ENCODE measurements around the gene ATP5PF.
"Not testable (repeated sequence)": the region's sequence is repeated elsewhere in the genome, so short reads cannot be mapped to it uniquely, and the experiment has no call there.

ATP5PF gene, protein sequence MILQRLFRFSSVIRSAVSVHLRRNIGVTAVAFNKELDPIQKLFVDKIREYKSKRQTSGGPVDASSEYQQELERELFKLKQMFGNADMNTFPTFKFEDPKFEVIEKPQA

DNA sequence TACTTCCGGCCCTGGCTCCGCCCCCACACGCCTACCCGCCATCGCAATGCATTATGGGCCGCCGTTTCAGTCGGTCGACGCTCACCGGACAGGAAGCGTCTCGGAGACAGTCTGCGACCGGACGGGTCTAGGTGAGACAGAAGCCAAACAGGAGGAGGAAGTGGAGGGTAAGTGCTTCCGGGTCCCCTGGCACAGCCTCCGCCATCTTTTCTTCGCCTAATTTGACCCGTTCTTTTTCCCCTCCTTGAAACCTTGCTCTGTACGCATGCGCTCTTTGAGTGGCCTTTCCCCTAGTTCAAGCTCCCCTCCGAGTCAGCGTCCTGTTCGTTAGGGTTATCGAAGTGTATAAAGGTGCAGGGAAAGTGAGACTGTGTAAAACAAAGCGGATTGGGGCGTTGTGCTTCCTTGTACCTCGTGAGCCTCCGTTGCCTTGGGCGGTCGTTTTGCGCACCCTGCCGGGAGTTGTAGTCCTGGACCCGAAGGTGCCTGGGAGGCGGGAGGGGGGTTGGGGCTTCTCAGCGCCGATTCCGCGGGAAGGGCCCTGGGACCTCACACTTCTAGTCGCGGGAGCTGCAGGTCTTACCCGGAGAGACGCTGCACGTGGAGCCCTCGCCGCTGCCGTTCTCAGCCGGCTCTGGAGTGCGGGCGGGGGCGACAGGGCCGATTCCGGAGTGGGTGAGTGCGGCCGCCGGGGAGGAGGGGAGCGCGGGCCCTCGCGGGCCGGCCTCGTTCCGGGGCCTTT lies at the start of gene ATP5PF, which contains the start of gene GABPA:
Gene ATP5PF, minus strand, starts transcription at position 1 of the 742 bp plus-strand sequence. CDS start 5,110 bp downstream, outside the sequence.
Gene GABPA, plus strand, starts transcription at position 69 of the 742 bp plus-strand sequence. CDS start 6,627 bp downstream, outside the sequence.
- DNase-seq, result peak; percentile 94 to 96

DNA sequence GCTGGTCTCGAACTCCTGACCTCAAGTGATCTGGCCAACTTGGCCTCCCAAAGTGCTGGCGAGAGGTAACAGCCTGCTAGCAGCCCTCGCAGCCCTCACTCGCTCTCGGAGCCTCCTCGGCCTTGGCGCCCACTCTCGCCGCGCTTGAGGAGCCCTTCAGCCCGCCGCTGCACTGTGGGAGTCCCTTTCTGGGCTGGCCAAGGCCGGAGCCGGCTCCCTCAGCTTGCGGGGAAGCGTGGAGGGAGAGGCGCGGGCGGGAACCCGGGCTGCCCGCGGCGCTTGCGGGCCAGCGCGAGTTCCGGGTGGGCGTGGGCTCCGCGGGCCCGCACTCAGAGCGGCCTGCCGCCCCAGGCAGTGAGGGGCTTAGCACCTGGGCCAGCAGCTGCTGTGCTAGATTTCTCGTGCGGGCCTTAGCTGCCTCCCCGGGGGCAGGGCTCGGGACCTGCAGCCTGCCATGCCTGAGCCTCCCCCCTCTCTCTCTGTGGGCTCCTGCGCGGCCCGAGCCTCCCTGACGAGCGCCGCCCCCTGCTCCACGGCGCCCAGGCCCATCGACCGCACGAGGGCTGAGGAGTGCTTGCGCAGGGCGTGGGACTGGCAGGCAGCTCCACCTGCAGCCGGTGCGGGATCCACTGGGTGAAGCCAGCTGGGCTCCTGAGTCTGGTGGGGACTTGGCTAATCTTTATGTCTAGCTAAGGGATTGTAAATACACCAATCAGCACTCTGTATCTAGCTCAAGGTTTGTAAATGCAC lies 43.6 kb upstream of the ATP5PF start:
- DNase-seq, result not testable (repeated sequence)

DNA sequence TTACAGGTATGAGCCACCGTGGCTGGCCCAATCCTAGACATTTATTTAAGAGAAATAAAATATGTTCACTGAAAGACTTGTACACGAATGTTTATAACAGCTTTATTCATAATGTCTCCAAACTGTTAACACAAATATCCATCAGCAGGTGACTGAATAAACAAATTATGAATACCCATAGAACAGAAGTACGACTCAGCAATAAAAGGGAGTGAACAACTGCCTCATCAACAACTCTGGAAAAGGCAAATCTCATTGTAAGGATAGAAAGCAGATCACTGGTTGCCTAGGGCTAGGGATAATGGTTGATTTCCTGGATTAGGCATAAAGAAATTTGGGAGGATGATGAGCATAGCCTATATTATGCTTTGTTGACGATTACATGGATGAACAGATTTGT lies 41.7 kb upstream of the ATP5PF start:
- DNase-seq, result no peak

DNA sequence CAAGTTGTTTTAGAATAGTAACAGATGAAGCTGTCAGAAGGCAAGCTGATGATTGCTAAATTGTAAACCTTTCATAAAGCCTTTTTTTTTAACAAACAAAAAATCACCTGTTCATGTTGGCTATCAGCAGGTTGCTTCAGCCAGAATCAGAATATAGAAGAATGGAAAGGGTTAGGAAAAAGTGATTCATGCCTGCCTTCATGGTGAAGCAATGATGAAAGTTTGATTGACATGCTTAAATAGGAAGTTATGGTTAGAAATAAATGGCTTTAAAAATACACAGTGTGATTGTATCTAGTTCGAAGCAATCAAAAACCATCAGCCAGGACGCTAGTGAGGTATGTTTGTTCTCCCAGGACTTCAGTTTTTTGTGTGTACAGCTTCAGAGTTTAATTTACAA lies 38.0 kb upstream of the ATP5PF start:
- no peak for DNase-seq

DNA sequence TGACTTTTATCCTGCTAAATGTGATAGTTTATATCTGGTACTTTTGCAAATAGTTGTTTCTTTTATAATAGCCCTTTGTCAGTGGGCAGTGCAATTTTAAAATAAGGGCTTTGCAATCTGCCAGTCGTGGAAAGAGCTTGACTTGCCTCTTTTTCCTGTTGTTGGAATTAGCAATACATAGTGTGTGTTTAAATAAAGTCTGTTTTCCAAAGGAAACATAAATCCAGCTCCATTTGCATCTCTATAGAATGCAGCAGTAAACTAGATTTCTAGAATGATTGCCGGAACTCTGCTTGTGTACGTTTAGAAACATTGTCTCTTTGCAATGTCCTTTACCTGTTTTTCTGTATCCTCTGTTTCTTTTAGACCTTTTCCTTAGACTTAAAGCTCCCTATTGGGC lies 33.2 kb upstream of the ATP5PF start:
- no peak for DNase-seq

DNA sequence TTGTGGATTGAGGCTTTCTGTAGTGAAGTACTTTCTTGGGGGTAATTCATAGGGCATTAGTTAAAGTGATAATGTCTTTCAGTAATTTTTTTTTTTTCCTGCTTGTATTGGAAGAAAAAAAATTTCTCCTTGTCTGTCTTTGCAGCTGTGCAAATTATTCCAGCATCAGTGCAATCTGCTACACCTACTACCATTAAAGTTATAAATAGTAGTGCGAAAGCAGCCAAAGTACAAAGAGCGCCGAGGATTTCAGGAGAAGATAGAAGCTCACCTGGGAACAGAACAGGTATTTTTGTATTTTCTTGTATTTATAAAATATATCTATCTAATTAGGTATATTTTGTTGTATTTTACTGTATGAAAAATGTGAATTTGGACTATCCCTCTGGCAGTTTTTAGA lies 29.4 kb upstream of the ATP5PF start:
- DNase-seq, result no peak

DNA sequence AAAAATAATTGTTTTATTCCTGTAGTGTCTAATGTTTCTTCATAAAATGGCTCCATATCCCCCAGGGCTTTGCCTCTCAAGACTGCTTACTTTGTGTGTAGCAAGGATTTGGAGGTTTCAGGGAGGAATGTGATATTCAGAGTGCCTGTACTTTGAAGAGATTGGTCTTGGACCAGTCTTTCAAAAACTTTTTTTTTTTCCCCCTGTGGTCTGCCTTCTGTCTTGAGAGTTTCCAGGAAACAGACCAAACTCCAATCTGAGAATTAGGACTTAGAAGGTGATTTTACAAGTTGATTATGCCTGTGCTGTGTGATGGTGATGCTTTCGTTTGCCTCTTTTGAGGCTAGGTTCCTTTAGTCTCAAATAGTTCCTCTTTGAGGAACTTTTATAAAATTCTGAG lies 26.0 kb upstream of the ATP5PF start:
- DNase-seq, result no peak

DNA sequence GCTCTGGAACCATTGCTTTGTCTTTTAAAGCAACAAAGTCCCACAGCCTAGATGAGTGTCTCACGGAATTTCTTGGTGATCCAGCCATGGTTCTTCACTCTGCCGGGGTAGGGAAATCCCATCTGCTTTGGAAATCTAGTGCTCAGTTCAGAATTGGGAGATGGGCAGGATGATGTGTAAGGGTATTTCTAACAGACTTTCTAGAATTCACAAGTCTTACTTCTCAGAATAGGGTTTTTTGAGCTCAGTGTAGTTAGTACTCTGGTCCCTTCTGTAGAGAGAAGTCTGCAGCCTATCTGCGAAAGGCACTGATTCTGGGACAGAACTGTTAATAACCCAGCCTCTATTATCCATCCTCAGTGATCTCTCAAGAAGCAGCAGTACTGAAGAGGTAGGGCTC lies 25.4 kb upstream of the ATP5PF start:
- DNase-seq, result no peak

DNA sequence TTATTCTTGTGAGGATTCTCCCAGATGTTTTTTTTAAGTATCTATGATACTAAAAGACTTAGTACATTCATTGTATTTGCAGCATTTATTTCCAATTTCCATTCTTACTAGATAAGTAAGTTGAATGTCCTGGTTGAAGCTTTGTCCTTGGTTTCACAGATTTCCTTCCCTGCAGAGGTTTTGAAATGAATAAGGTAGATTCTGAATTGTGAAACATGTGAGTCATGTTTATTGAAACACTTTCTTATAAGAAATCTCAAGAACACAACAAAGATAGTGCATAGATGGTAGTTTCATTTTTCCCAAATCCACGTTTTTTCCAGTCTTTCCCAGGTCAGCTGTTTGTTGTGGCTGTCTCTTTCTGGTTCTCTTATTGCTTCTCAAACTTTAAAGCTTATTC lies 24.9 kb upstream of the ATP5PF start:
- DNase-seq, result no peak

DNA sequence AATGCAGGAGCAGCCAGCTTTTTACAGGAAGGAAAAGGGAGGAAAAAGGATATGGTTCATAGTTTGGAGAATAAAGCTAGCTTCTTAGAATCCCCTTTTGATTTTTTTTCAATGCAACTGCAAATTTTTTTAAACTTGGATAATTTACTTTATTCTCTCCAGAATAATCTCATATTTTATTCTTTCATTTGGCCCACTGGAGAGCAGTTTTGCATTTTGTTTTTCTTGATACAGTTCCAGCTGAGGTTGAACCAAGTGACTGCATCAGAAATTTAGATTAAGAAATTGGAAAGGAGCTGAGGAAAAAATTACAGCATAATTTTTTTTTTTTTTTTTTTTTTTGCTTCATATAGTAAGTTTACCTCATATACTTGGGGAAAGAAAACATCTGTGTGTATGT lies 22.8 kb upstream of the ATP5PF start:
- no peak for DNase-seq

DNA sequence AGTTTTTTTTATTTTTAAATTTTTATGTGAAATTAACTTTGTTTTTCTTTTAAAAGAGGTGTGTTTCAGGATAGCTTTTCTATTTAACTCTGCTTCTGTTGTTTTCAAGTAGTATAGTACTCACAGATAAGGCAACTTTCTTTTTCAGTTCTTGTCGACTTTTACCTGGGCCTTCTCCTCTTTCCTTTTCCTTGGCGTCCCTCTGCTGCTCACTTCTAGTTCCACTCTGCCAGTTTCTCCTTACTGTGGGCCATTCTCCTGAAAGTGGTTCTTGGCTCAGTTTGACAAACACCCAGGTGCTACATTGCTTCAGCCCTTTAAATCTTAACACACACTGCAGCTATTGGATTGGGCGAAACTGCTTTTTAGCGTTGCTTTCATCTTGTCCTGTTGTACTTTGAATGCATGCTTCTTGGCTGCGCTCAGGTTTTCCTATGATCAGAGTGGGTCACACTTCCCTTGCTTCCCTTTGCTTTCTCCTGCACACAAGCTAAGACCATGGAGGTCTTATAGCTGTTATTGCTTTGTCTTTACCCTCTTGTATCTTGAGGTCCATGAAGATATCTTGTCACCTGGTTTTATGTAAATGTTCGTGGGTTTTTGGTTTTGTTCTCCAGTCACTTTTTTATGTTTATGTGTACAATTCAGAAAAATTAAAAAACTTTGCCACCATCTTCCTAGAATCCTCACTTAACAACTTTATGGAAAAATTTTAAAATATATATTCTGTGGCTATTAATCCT lies 21.7 kb upstream of the ATP5PF start:
- DNase-seq, result no peak

DNA sequence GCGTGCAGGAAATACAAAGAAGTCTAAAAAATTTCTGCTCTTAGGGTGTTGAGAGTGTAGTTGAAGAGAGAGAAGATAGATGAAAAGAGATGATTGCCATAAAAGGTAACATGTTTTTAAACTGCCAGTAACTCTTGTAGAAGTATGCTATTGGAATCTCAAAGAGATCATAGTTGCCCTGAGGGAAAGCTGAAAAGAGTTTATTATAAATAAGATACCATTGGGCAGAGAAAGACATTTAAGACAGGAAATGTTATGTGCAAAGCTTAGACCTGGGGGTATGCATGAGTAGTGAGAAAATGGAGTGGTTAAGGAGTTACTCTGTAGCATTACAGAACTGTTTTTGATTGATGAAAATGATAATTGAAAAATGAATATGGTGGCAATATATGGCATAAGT lies 17.7 kb upstream of the ATP5PF start:
- no peak for DNase-seq

DNA sequence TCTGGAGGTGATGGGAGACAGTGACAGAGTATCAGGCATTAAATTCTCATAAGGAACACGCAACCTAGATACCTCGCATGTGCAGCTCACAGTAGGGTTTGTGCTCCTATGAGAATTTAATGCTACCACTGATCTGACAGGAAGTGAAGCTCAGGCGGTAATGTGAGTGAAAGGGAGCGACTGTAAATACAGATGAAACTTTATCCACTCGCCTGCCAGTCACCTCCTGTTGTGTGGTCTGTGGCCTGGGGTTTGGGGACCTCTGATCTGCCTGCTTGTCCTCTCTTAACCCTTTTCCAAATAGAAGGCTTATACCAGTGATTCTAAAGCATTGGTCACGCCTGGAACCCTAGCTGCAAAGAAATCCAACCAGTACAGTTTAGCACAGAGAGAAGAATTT lies 15.4 kb upstream of the ATP5PF start:
- DNase-seq, result no peak

DNA sequence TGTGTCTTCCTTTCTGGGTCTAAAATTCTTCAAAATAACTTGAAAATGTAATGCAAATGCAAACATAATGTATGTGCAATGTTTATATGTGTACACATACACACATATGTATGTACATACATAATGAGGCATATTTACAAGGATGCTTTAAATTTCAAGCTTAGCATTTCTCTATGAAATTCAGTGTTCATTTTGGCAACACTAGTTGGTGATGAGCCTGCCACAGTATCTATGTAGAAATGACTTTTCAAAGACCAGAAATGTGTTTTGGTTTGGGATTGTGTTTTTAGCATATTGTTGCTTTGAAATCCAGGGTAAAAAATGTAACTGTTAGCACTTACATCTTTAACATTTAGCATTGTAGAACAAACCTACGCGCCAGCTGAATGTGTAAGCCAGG lies 10.2 kb upstream of the ATP5PF start:
- DNase-seq, result no peak

DNA sequence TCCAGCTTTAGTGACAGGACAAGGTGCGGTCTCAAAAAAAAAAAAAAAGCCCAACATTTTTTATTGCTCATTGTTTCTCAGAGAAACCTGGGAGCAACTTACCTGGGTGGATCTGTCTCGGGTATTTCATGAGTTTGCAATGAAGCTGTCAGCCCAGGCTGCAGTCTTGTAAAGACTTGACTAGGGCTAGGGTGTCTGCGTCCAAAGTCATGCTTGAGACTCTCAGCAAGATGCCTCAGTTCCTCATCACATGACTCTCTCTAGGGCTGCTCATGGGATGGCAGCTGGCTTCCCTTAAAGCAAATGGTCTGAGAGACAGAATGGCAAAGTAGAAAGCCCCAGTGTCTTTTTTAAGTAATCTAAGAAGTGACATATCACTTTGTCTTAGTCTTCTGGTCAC lies 8.2 kb upstream of the ATP5PF start:
- DNase-seq, result no peak

DNA sequence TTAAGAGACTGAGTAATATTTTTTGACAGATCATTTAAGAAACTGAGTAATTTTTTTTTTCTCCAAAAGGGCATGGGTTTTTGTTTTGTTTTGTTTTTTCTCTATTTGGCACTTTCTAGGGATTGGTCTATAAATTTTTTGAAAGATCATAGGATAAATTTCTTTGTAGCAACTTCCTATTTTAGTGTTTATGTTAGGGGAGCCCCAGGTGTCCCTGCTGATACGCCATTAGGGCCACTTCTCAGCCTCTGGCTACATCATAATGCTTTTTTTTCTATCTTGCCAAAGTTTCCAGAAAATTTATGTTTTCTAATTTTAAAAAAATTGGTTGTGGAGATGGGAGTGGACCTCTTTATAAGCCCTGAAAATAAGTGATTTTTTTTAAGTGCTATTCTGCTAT lies 2.7 kb upstream of the ATP5PF start:
- no peak for DNase-seq

DNA sequence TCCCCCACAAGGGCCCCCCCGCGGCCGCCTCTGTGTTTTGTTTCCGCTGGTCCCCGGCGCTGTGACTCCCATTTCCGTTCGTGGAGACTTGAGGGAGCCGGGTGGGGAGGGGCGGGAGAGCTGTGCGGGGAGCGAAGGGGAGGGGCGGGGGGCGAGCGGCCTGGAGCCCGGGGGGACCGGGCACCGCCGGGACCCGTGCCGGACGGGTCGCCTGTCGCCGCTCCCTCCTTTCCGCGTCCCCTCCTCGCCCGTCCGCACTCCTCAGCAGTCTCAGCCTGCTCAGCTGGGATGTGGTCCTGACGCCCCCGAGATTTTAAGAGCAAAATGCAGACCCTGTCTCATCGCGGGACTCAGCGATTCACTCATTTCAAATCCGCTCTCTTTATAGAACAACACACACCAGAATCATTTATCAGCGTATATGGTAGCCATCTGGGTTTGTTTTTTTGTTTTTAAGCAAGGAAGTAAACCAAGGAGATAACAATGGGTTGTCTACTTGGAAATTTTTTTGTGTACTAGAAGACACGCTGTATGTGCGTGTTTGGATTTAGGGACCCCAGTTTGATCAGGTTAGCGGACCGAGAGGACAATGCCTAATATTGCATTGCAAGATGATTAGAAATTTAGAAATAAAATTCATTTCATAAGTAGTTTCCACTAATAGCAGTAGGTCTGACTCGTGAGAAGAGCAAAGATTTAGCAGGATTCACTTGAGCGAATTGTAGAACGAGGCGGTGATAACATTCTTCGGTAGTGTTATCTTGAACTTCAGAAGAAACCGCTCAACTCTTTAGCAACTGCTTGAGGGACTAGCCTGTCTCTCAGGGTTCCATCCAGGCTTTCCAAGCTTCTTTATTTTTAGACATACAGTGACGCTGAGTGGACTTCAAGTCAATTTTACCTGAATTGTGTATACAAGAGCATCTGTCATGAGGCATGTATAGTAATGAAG lies 1.2 kb upstream of the ATP5PF start:
- DNase-seq, result peak; percentile 89 to 90

DNA sequence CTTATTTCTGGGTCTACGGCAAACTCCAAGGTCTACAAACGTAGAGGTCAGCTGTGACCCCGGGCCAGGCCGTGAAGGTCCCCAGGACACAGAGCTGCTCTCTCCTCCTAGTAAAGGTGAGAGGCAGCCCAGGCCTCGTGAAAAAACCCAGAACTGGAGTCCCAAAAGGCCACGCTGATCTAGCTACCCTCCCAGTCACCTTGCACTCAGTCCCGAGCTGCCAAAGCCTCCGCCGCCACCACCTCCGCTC lies 125 bp downstream of the ATP5PF start:
- DNase-seq, result no peak

DNA sequence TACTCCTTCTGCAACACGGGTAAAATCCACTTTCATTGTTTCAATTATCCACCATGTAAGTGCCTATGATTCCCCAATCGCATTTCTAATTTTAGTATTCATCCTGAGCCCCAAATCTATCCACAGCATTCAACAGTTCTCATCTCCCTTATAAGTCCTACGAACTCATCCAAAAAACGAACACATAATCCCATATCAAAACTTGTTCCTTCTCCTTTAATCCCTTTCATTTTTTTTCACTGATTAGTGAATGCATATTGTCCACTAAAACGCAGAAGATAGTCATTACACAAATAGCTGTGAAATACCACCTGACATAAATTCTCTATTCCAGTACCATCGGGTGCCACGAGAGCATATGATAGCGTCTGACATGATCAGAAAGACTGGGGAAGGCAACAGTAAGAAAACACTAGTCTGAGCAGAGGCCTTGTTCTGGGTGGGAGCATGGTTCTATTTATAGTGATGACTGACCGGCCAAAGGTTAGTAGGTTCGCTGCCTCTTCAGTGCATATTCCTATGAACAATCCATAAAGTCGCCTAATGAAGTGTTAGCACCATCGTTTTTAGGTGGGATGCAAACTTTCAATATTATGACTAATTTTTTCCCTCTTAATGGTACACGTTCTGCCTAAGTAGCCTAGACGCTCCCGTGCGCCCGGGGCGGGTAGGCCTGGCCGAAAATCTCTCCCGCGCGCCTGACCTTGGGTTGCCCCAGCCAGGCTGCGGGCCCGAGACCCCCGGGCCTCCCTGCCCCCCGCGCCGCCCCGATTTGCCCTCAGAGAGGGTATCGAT lies 648 bp downstream of the ATP5PF start:
- peak in 1 of 2 experiments; percentile 10 for DNase-seq

DNA sequence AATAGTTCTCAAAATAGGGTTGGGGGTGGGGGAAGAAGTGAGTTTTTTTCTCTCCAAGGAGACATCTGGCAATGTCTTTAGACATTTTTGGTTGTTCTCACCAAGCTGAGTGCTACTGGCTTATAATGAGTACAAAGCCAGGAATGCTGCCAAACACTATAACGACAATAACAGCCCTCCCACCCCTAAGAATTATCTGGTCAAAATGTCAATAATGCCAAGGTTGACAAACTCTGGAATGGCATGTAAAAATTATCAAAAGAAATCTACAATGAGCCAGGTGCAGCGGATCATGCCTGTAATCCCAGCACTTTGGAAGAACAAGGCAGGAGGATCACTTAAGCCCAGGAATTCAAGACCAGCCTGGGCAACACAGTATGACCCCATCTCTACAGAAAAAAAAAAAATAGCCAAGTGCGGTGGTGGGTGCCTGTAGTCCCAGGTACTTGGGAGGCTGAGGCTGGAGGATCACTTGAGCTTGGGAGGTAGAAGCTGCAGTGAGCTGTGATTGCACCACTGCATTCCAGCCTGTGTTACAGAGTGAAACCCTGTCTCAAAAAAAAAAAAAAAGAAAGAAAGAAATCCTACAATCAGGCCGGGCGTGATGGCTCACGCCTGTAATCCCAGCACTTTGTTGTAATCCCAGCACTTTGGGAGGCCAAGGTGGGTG lies 2.5 kb downstream of the ATP5PF start:
- DNase-seq, result no peak

DNA sequence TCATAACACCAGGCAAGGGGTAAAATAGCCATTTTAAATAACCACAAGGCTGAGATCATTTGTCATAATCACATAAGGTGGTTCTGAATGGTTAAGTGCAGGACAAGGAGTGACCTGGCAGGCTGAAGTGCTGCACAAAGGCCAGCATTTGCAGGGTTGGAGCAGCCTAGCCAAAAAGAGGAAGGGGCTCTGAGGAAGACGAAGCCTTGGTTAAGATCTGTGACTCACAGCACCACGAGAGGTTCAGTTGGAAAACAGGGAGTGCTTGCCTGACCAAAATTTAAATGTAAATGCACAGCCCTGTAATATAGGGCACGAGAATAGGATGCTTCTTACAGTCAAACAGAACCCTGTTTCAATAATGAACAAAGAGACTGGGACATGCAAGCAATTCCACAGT lies 12.1 kb downstream of the ATP5PF start:
- no peak for DNase-seq
